Neural progenitor cell (in vitro differentiated cells): ENCODE measurements around the gene PCA3. TPM values are rescaled to one million over a fixed set of nuclear protein-coding genes. Genes with fewer than 3 reads are reported as not detected.

Experiments
- DNase-seq: peaks from one replicate; pipeline ENCODE4 v3.0.0-alpha.2; 2016; ENCODE audit warnings: low spot score
- H2AFZ ChIP-seq: fragments of 200-600 bp; sonication (generic); replicated peaks from 2 replicates; pipeline ENCODE4 v1.6.1; 2016; ENCODE audit warnings: antibody characterized with exemption
- H3F3A ChIP-seq: fragments of 200-600 bp; sonication (generic); 2 replicates; pipeline ENCODE4 v1.6.1; 2016; ENCODE audit warnings: antibody characterized with exemption, low read depth
- H3K27ac ChIP-seq: fragments of 200-600 bp; sonication (generic); 2 replicates; pipeline ENCODE4 v1.5.1; 2016; ENCODE audit warnings: mild to moderate bottlenecking
- H3K27me3 ChIP-seq: fragments of 200-600 bp; sonication (generic); 2 replicates; pipeline ENCODE4 v1.6.1; 2016; ENCODE audit warnings: mild to moderate bottlenecking, moderate library complexity
- H3K36me3 ChIP-seq: fragments of 200-600 bp; sonication (generic); 2 replicates; pipeline ENCODE4 v1.5.1; 2016
- H3K4me1 ChIP-seq: fragments of 200-600 bp; sonication (generic); 2 replicates; pipeline ENCODE4 v1.6.1; 2016; ENCODE audit warnings: mixed run types
- H3K4me2 ChIP-seq: fragments of 200-600 bp; sonication (generic); 2 replicates; pipeline ENCODE4 v1.6.1; 2016
- H3K4me3 ChIP-seq: fragments of 200-600 bp; sonication (generic); 2 replicates; pipeline ENCODE4 v1.5.1; 2016
- H3K79me2 ChIP-seq: fragments of 200-600 bp; sonication (generic); 2 replicates; pipeline ENCODE4 v1.6.1; 2016; ENCODE audit warnings: low read depth
- H3K9ac ChIP-seq: fragments of 200-600 bp; sonication (generic); 2 replicates; pipeline ENCODE4 v1.6.1; 2016
- H3K9me3 ChIP-seq: fragments of 200-600 bp; sonication (generic); 2 replicates; pipeline ENCODE4 v1.5.1; 2016; ENCODE audit warnings: low read depth
- H4K20me1 ChIP-seq: fragments of 200-600 bp; sonication (generic); 2 replicates; pipeline ENCODE4 v1.6.1; 2016; ENCODE audit warnings: low read depth
- H3K27ac Mint-ChIP-seq: 3 replicates; pipeline ENCODE4 v1.8.0; 2021; ENCODE audit warnings: mixed read lengths
- H3K27me3 Mint-ChIP-seq: 2 replicates; pipeline ENCODE4 v1.8.0; 2022; ENCODE audit warnings: low read depth, mild to moderate bottlenecking, inconsistent platforms, moderate library complexity, mixed read lengths; ENCODE audit not compliant: insufficient read depth
- H3K36me3 Mint-ChIP-seq: 3 replicates; pipeline ENCODE4 v1.8.0; 2021; ENCODE audit warnings: mixed read lengths
- H3K4me1 Mint-ChIP-seq: 3 replicates; pipeline ENCODE4 v1.8.0; 2021; ENCODE audit warnings: mixed read lengths
- H3K4me3 Mint-ChIP-seq: 3 replicates; pipeline ENCODE4 v1.8.0; 2021; ENCODE audit warnings: mild to moderate bottlenecking, moderate library complexity, mixed read lengths
- H3K9me3 Mint-ChIP-seq: 3 replicates; pipeline ENCODE4 v1.8.0; 2020; ENCODE audit warnings: mixed read lengths
- CTCF ChIP-seq: fragments of 200-600 bp; sonication (generic); IDR thresholded peaks from 2 replicates; pipeline ENCODE4 v1.5.1; 2017; ENCODE audit warnings: antibody characterized with exemption, mild to moderate bottlenecking
- EZH2 ChIP-seq: fragments of 200-600 bp; sonication (generic); IDR thresholded peaks from 2 replicates; pipeline ENCODE4 v1.6.1; 2017; ENCODE audit warnings: antibody characterized with exemption, mild to moderate bottlenecking, moderate library complexity
- EZH2phosphoT487 ChIP-seq: fragments of 200-600 bp; sonication (generic); IDR thresholded peaks from 2 replicates; pipeline ENCODE4 v1.6.1; 2017; ENCODE audit warnings: antibody characterized with exemption
- total RNA-seq: library from RNA; depleted of rRNA; stranded (reverse); fragments of >200 nt; gene quantifications from 2 replicates; pipeline ENCODE4 v1.2.3, GENCODE V29; 2015; ENCODE audit warnings: low replicate concordance

Gene PCA3
- total RNA-seq, 1 donor from 2014 or later: 0.30 TPM

GRCh38 chr9:76766126-76766525 is 1.9 kb downstream of the PCA3 start:
- Histone ChIP-seq H3K9ac (no peak overlapping the region), H3K4me1 (no peaks in the 10 kb centered on the region), H3K4me3 (no peak overlapping the region), H4K20me1 (no peaks in the 10 kb centered on the region), H3K27ac (no peak overlapping the region), H3K4me2 (no peak overlapping the region), H3K36me3 (no peaks in the 10 kb centered on the region), H3K9me3 (no peaks in the 10 kb centered on the region), H3F3A (no peaks in the 10 kb centered on the region), H3K79me2 (no peaks in the 10 kb centered on the region), H2AFZ (no peak overlapping the region), H3K27me3 (no peaks in the 10 kb centered on the region)
- H3K4me1 Mint-ChIP-seq: no peaks in the 10 kb centered on the region
- no peaks in the 10 kb centered on the region for H3K36me3 Mint-ChIP-seq
- DNase-seq: no peak
- no peak overlapping the region for H3K4me3 Mint-ChIP-seq
- H3K27me3 Mint-ChIP-seq: peaks cover 3% of the 10 kb centered on the region
- TF ChIP-seq EZH2: no peak
- no peak for TF ChIP-seq CTCF
- no peak for TF ChIP-seq EZH2phosphoT487
- H3K27ac Mint-ChIP-seq: no peak overlapping the region
- H3K9me3 Mint-ChIP-seq: no peaks in the 10 kb centered on the region

- Histone ChIP-seq H3K9me3 (no peaks in the 10 kb centered on the region), H3K27ac (no peak overlapping the region), H3K9ac (no peak overlapping the region), H3K79me2 (no peaks in the 10 kb centered on the region), H3F3A (no peaks in the 10 kb centered on the region), H3K27me3 (no peaks in the 10 kb centered on the region), H3K4me1 (no peaks in the 10 kb centered on the region), H2AFZ (no peak overlapping the region), H3K36me3 (no peaks in the 10 kb centered on the region), H3K4me2 (no peak overlapping the region), H3K4me3 (no peak overlapping the region), H4K20me1 (no peaks in the 10 kb centered on the region)
- TF ChIP-seq CTCF (no peak), EZH2 (no peak), EZH2phosphoT487 (no peak)
- Mint-ChIP-seq H3K9me3 (no peaks in the 10 kb centered on the region), H3K36me3 (no peaks in the 10 kb centered on the region), H3K4me1 (no peaks in the 10 kb centered on the region), H3K27ac (no peak overlapping the region), H3K27me3 (no peaks in the 10 kb centered on the region), H3K4me3 (no peak overlapping the region)
- DNase-seq: no peak
Observed at GRCh38 chr9:76772686-76773445, 8.6 kb downstream of the PCA3 start.

- Histone ChIP-seq H3K9me3 (no peaks in the 10 kb centered on the region), H3K4me1 (no peaks in the 10 kb centered on the region), H3K4me3 (no peak overlapping the region), H3K9ac (no peak overlapping the region), H3K4me2 (no peak overlapping the region), H3K27ac (no peak overlapping the region), H3F3A (no peaks in the 10 kb centered on the region), H3K79me2 (no peaks in the 10 kb centered on the region), H4K20me1 (no peaks in the 10 kb centered on the region), H2AFZ (no peak overlapping the region), H3K36me3 (no peaks in the 10 kb centered on the region), H3K27me3 (no peaks in the 10 kb centered on the region)
- Mint-ChIP-seq H3K27me3 (peaks cover 5% of the 10 kb centered on the region), H3K4me1 (no peaks in the 10 kb centered on the region), H3K27ac (no peak overlapping the region), H3K4me3 (no peak overlapping the region), H3K9me3 (no peaks in the 10 kb centered on the region), H3K36me3 (no peaks in the 10 kb centered on the region)
- DNase-seq: no peak
- TF ChIP-seq CTCF: no peak
- no peak for TF ChIP-seq EZH2
- TF ChIP-seq EZH2phosphoT487: no peak
Observed at GRCh38 chr9:76784881-76785280, 20.6 kb downstream of the PCA3 start.
